ENCODE measurements around the gene GGA2.
A peak's percentile ranks its signal among the peaks of the same experiment; 100 is the strongest.
"Not testable (repeated sequence)": the region's sequence is repeated elsewhere in the genome, so short reads cannot be mapped to it uniquely, and the experiment has no call there.

GGA2 gene

GRCh38 chr16:23514381-23515152 is 4.3 kb upstream of the GGA2 start:
- Histone ChIP-seq H3F3A (ENCODE audit: low read depth) (peaks cover 4% of the 10 kb centered on the region; the same call in 1 of the 2 replicates), H3K9me3 (ENCODE audit: insufficient read depth, low read depth, low read length) (no peaks in the 10 kb centered on the region), H3K79me2 (ENCODE audit: insufficient read depth, low read length) (no peaks in the 10 kb centered on the region), H3K4me1 (ENCODE audit: insufficient read depth, low read length, poor library complexity, severe bottlenecking) (peaks cover 19% of the 10 kb centered on the region), H3K4me2 (ENCODE audit: low read depth, low read length, poor library complexity, severe bottlenecking) (peak overlapping the region; percentile 46), H3K4me3 (ENCODE audit: low read length, poor library complexity, severe bottlenecking) (peak overlapping the region; percentile 26), H4K20me1 (ENCODE audit: insufficient read depth, low read length, poor library complexity, severe bottlenecking) (peaks cover 3% of the 10 kb centered on the region), H3K36me3 (ENCODE audit: insufficient read depth, low read length) (no peaks in the 10 kb centered on the region), H2AFZ (ENCODE audit: low read length) (no peak overlapping the region), H3K27me3 (ENCODE audit: insufficient read depth, low read length, poor library complexity, severe bottlenecking) (peaks cover 28% of the 10 kb centered on the region), H3K9ac (ENCODE audit: low read depth, low read length, poor library complexity, severe bottlenecking) (no peak overlapping the region), H3K9me2 (replicated peaks; ENCODE audit: low read depth, low read length) (no peaks in the 10 kb centered on the region)
- TF ChIP-seq EZH2phosphoT487 (IDR thresholded peaks at IDR 0.05; ENCODE audit: borderline replicate concordance) = peak; percentile 94
- TF ChIP-seq CTCF (conservative IDR thresholded peaks at IDR 0.05; ENCODE audit: low read length) = no peak

DNA sequence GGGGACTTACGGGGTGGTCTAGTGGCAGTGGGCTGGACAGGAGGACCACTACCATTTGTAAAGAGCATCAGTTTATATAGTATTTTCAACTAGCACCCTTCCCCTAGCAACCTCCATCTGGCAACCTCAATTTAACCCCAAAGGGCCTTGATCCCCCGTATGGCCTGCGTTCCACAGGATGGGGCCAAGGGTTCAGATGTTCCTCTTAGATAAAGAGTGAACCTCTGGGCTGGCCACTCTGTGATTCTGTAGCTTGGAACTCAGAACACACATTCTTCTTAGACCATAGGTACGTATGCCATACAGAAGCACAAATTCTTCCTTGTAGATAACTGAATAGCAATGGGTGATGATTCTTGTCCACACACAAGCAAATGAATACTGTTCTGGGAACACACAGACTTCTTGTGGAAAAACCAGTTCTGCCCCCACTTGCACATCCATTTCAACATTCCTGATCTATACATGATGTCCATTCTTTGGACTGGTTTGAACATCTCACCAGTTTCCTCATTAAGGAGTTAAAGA is 1.9 kb upstream of the GGA2 start:
- Histone ChIP-seq H3K4me3 (ENCODE audit: low read length, poor library complexity, severe bottlenecking) (no peak overlapping the region), H3K9ac (ENCODE audit: low read depth, low read length, poor library complexity, severe bottlenecking) (no peak overlapping the region), H3K9me2 (replicated peaks; ENCODE audit: low read depth, low read length) (no peaks in the 10 kb centered on the region), H2AFZ (ENCODE audit: low read length) (no peak overlapping the region), H3K79me2 (ENCODE audit: insufficient read depth, low read length) (no peaks in the 10 kb centered on the region), H3K27me3 (ENCODE audit: insufficient read depth, low read length, poor library complexity, severe bottlenecking) (peaks cover 43% of the 10 kb centered on the region), H3K36me3 (ENCODE audit: insufficient read depth, low read length) (no peaks in the 10 kb centered on the region), H4K20me1 (ENCODE audit: insufficient read depth, low read length, poor library complexity, severe bottlenecking) (peaks cover 3% of the 10 kb centered on the region), H3K9me3 (ENCODE audit: insufficient read depth, low read depth, low read length) (no peaks in the 10 kb centered on the region), H3K4me2 (ENCODE audit: low read depth, low read length, poor library complexity, severe bottlenecking) (no peak overlapping the region), H3F3A (ENCODE audit: low read depth) (peaks cover 4% of the 10 kb centered on the region; the same call in 1 of the 2 replicates), H3K4me1 (ENCODE audit: insufficient read depth, low read length, poor library complexity, severe bottlenecking) (peaks cover 14% of the 10 kb centered on the region)
- TF ChIP-seq CTCF (conservative IDR thresholded peaks at IDR 0.05; ENCODE audit: low read length) (no peak), EZH2phosphoT487 (IDR thresholded peaks at IDR 0.05; ENCODE audit: borderline replicate concordance) (no peak)

DNA sequence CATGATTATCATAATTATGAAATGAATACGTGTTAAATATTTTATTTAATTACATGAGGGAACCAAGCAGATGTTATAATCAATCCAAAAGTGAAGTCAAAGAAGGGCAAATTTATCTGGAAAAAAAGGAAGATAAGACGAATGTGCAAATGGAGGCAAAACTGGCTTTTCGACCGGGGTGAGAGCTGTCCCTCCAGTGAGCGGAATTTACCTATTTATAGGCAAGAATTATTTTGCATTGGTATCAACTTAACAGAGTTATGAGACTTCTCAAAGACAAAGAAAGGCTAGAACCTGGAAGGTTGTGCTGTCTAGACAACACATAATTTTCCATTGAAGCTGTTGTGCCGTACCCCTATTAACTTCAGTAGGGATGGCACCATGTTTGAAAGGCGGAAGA is 1.4 kb upstream of the GGA2 start:
- TF ChIP-seq CTCF (conservative IDR thresholded peaks at IDR 0.05; ENCODE audit: low read length) (no peak), EZH2phosphoT487 (IDR thresholded peaks at IDR 0.05; ENCODE audit: borderline replicate concordance) (no peak)
- no peaks in the 10 kb centered on the region for H3K36me3 ChIP-seq (ENCODE audit: insufficient read depth, low read length)
- no peaks in the 10 kb centered on the region for H3K9me2 ChIP-seq (replicated peaks; ENCODE audit: low read depth, low read length)
- no peak overlapping the region for H2AFZ ChIP-seq (ENCODE audit: low read length)
- H3K27me3 ChIP-seq (ENCODE audit: insufficient read depth, low read length, poor library complexity, severe bottlenecking) = peaks cover 43% of the 10 kb centered on the region
- H4K20me1 ChIP-seq (ENCODE audit: insufficient read depth, low read length, poor library complexity, severe bottlenecking) = peaks cover 3% of the 10 kb centered on the region
- no peak overlapping the region for H3K9ac ChIP-seq (ENCODE audit: low read depth, low read length, poor library complexity, severe bottlenecking)
- H3F3A ChIP-seq (ENCODE audit: low read depth) = peaks cover 4% of the 10 kb centered on the region; the same call in 1 of the 2 replicates
- H3K4me3 ChIP-seq (ENCODE audit: low read length, poor library complexity, severe bottlenecking) = no peak overlapping the region
- no peak overlapping the region for H3K4me2 ChIP-seq (ENCODE audit: low read depth, low read length, poor library complexity, severe bottlenecking)
- no peaks in the 10 kb centered on the region for H3K9me3 ChIP-seq (ENCODE audit: insufficient read depth, low read depth, low read length)
- no peaks in the 10 kb centered on the region for H3K79me2 ChIP-seq (ENCODE audit: insufficient read depth, low read length)
- H3K4me1 ChIP-seq (ENCODE audit: insufficient read depth, low read length, poor library complexity, severe bottlenecking) = peaks cover 14% of the 10 kb centered on the region

DNA sequence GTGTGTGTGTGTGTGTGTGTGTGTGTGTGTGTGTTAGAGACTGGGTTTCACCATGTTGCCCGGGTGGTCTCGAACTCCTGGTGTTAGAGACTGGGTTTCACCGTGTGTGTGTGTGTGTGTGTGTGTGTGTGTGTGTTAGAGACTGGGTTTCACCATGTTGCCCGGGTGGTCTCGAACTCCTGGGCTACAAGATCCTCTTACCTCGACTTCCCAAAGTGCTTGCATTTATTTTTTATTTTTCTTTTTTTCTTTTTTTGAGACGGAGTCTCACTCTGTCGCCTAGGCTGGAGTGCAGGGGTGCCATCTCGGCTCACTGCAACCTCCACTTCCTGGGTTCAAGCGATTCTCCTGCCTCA is 599 bp upstream of the GGA2 start:
- not testable (repeated sequence) for H3F3A ChIP-seq (ENCODE audit: low read depth); H3K4me2 ChIP-seq (ENCODE audit: low read depth, low read length, poor library complexity, severe bottlenecking); H3K4me1 ChIP-seq (ENCODE audit: insufficient read depth, low read length, poor library complexity, severe bottlenecking); H4K20me1 ChIP-seq (ENCODE audit: insufficient read depth, low read length, poor library complexity, severe bottlenecking); H3K4me3 ChIP-seq (ENCODE audit: low read length, poor library complexity, severe bottlenecking); H3K9ac ChIP-seq (ENCODE audit: low read depth, low read length, poor library complexity, severe bottlenecking); H3K9me3 ChIP-seq (ENCODE audit: insufficient read depth, low read depth, low read length); H3K36me3 ChIP-seq (ENCODE audit: insufficient read depth, low read length); H3K79me2 ChIP-seq (ENCODE audit: insufficient read depth, low read length); H3K9me2 ChIP-seq (replicated peaks; ENCODE audit: low read depth, low read length); H2AFZ ChIP-seq (ENCODE audit: low read length)
- peaks cover 43% of the 10 kb centered on the region for H3K27me3 ChIP-seq (ENCODE audit: insufficient read depth, low read length, poor library complexity, severe bottlenecking)

All from Loucy (cell line).